WTC11 (cell line): ENCODE data around the gene NTMT2.

Experiments used
- ATF6 ChIP-seq: sonication (generic); formaldehyde crosslinking; IDR thresholded peaks from 2 replicates; pipeline ENCODE4 v1.8.1; 2023; ENCODE audit warnings: mild to moderate bottlenecking, missing genetic modification reagents
- E2F5 ChIP-seq: sonication (generic); formaldehyde crosslinking; IDR thresholded peaks from 2 replicates; pipeline ENCODE4 v1.8.1; 2022; ENCODE audit warnings: mild to moderate bottlenecking, moderate library complexity, missing genetic modification reagents
- ERG ChIP-seq: fragments of 250-450 bp; sonication (Bioruptor Pico); IDR thresholded peaks from 2 replicates; pipeline ENCODE4 v1.8.0; 2021; ENCODE audit warnings: mild to moderate bottlenecking
- FOXP1 ChIP-seq: sonication (generic); formaldehyde crosslinking; IDR thresholded peaks from 2 replicates; pipeline ENCODE4 v1.8.0; 2022; ENCODE audit warnings: missing genetic modification reagents, mild to moderate bottlenecking, moderate library complexity, borderline replicate concordance

- no peak for TF ChIP-seq ERG (CRISPR knock-in tag)
- TF ChIP-seq FOXP1 (CRISPR knock-in tag) = no peak
- TF ChIP-seq ATF6 = no peak
- no peak for TF ChIP-seq E2F5 (CRISPR knock-in tag)
Measured at GRCh38 chr1:170200161-170200560, 54.4 kb downstream of the NTMT2 start.
